ENCODE measurements around the gene APOM.

APOM gene

DNA sequence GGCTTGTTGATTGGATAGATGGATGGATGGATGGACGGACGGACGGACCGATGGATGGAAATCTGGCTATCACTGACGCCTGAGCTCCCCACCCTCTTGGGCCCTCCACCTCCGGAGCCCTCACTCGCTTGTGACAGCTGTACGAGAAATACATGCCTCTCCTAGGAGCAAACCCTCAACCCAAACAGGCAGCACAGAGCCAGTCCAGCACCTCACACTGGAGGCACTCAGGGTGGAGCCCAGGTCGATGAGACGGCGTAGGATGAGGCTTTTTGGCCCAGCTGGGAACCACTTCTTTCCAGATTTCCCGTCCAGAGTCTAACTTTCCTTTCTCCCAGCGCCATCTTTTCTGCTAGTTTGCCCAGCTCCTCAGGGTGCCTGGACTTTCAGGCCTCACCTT lies 27.9 kb downstream of the APOM start:
- H3K4me3 ChIP-seq (ENCODE audit: low read depth in 1 of 2, low read length in 1 of 2), result no peak overlapping the region

DNA sequence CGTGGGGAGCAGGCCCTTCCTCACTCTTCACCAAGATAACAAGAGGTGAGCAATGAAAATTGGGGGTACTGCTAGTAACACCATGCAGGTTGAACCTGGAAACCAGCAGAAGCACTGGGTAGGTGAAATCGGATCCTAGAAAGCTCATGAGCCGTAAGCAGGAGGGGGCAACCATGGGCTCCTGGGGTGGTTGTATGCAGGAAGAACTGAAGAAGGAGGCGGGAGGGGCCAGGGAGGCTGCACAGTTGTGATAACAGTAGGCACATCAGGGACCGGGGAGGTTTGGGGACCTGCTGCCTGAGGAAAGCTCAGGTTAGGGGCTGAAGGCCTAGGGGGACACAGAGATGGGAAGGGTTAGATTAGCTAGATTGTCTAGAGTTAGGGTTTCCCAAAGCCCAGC lies 30.8 kb downstream of the APOM start:
- Histone ChIP-seq H3K27ac (peak overlapping the region; percentile 36), H3K9me3 (no peaks in the 10 kb centered on the region), H3K36me3 (peaks cover 85% of the 10 kb centered on the region), H3K4me3 (ENCODE audit: low read depth in 1 of 2, low read length in 1 of 2) (no peak overlapping the region), H3K27me3 (peaks cover 16% of the 10 kb centered on the region), H3K4me1 (ENCODE audit: control insufficient read depth in 1 of 2, insufficient read depth in 1 of 2, low read depth in 1 of 2, low read length in 1 of 2) (peaks cover 3 to 9% of the 10 kb centered on the region in 2 experiments)
- TF ChIP-seq, protein P1, sequence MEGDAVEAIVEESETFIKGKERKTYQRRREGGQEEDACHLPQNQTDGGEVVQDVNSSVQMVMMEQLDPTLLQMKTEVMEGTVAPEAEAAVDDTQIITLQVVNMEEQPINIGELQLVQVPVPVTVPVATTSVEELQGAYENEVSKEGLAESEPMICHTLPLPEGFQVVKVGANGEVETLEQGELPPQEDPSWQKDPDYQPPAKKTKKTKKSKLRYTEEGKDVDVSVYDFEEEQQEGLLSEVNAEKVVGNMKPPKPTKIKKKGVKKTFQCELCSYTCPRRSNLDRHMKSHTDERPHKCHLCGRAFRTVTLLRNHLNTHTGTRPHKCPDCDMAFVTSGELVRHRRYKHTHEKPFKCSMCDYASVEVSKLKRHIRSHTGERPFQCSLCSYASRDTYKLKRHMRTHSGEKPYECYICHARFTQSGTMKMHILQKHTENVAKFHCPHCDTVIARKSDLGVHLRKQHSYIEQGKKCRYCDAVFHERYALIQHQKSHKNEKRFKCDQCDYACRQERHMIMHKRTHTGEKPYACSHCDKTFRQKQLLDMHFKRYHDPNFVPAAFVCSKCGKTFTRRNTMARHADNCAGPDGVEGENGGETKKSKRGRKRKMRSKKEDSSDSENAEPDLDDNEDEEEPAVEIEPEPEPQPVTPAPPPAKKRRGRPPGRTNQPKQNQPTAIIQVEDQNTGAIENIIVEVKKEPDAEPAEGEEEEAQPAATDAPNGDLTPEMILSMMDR (IDR thresholded peaks at IDR 0.05), result no peak

More for the DNA sequence above, 27.9 kb downstream of the APOM start:
- TF ChIP-seq, protein P1 (IDR thresholded peaks at IDR 0.05), result no peak
- peaks cover 56% of the 10 kb centered on the region for H3K36me3 ChIP-seq
- H3K27ac ChIP-seq, result peak overlapping the region; percentile 25
- H3K4me1 ChIP-seq (ENCODE audit: control insufficient read depth in 1 of 2, insufficient read depth in 1 of 2, low read depth in 1 of 2, low read length in 1 of 2), result peaks cover 16 to 20% of the 10 kb centered on the region in 2 experiments
- H3K27me3 ChIP-seq, result peaks cover 19% of the 10 kb centered on the region
- H3K9me3 ChIP-seq, result no peaks in the 10 kb centered on the region

DNA sequence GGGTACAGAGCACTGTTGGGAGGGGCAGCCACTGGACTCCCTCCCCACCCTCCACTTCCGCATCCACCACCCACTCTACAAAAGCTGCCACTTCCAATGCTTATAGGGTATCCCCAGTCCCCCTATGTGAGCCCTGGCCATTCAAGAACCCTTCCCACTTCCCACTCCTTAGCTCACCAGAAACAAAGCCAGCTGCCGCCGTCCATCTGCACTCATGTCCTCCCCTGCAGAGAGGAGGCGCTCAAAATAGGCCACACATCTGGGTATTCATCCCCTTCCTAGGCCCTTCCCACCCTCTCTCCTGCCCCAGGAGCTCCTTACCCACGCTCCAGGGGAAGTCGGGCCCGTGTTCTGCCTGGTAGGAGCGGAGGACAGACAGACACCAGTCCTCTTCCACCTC lies 31.6 kb downstream of the APOM start:
- Histone ChIP-seq H3K27me3 (peaks cover 8% of the 10 kb centered on the region), H3K36me3 (peaks cover 93% of the 10 kb centered on the region), H3K9me3 (no peaks in the 10 kb centered on the region), H3K27ac (no peak overlapping the region), H3K4me3 (ENCODE audit: low read depth in 1 of 2, low read length in 1 of 2) (no peak overlapping the region), H3K4me1 (ENCODE audit: control insufficient read depth in 1 of 2, insufficient read depth in 1 of 2, low read depth in 1 of 2, low read length in 1 of 2) (peaks cover 0 to 6% of the 10 kb centered on the region in 2 experiments)
- TF ChIP-seq, protein P1 (IDR thresholded peaks at IDR 0.05), result no peak

DNA sequence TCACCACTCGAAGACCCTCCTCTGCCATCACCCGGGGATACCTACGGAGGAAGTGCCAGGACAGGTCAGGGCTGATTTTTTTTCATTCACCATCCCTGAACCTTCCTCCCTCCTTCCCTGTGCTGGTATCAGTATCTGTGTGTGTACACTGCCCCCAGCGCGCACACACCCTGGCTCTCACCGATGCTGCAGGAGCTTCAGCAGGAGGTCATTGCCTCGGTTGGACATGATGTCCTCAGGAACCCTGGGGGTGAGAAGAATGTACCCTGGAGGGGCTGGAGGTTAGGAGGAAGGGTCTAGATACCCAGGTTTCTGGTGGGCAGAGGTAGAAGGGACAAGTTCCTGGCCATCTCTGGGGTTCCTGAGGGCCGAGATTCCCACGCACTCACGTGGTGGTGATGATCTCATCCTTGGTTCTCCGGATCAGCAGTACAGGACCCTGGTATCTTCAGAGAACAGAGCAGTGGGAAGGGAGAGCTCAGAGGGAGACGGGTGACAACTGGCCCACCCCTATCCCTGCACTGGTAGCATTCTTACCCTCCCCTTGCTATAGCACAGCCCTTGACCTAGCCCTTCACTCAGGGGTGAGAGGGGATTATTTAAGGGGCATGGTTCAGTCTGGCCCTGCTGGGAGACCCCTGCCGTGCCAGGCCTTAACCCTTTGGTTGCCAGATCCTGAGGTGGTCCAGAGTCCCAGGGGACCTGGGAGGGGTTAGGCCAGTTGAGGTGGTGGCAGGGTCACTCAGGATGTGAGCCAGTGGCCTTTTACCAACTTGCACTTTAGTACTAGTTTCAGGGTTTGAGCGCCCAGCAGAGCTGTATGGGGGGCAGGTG lies 32.4 kb downstream of the APOM start:
- peaks cover 97% of the 10 kb centered on the region for H3K36me3 ChIP-seq
- peaks cover 0 to 4% of the 10 kb centered on the region in 2 experiments for H3K4me1 ChIP-seq (ENCODE audit: control insufficient read depth in 1 of 2, insufficient read depth in 1 of 2, low read depth in 1 of 2, low read length in 1 of 2)
- H3K9me3 ChIP-seq, result no peaks in the 10 kb centered on the region
- peaks cover 3% of the 10 kb centered on the region for H3K27me3 ChIP-seq
- no peak overlapping the region for H3K27ac ChIP-seq
- no peak overlapping the region for H3K4me3 ChIP-seq (ENCODE audit: low read depth in 1 of 2, low read length in 1 of 2)
- TF ChIP-seq, protein P1 (IDR thresholded peaks at IDR 0.05), result no peak

DNA sequence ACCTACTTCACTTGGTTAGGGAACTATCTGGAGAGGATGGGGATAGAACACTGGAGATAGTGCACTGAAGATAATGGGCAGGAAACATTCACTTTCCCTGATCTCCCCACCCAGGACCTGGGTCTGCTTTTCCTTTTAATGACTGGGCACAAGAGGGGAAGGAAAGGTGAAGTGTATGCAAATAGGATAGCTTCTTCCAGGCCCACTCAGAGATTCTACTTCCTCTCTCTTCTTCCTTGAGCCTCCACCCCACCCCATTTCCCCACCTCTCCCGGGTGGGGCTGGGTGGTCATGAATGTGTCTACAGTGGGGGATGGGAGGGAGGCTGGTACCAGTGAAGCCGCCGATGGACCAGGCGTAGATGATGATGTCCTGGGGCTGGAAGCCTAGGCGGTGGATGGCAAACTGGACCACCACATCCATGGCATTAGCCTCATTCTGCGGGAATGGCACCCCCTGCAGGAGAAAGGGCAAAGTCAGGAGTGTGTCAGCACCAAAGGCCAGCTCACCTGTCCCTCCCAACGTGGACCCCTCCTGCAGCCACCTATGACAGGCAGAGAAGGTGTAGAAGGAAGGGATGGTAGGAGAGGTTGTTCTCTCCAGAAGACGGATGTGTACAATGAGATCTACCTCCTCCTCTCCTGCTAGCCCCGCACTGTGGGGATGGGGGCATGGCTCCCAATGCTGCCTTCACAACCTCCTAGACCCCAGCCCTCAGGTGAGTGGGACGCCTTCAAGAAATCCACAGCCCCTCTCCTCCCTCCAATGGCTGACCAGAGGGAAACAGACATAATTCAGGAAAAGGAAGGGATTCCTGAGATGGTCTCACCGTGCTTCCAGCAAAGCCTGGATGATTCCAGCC lies 33.8 kb downstream of the APOM start:
- peaks cover 98% of the 10 kb centered on the region for H3K36me3 ChIP-seq

More for the DNA sequence above, 33.8 kb downstream of the APOM start:
- H3K27me3 ChIP-seq, result no peaks in the 10 kb centered on the region
- H3K4me1 ChIP-seq (ENCODE audit: control insufficient read depth in 1 of 2, insufficient read depth in 1 of 2, low read depth in 1 of 2, low read length in 1 of 2), result no peaks in the 10 kb centered on the region
- TF ChIP-seq, protein P1 (IDR thresholded peaks at IDR 0.05), result no peak
- H3K9me3 ChIP-seq, result no peaks in the 10 kb centered on the region
- H3K4me3 ChIP-seq (ENCODE audit: low read depth in 1 of 2, low read length in 1 of 2), result no peak overlapping the region
- peak overlapping the region; percentile 23 for H3K27ac ChIP-seq
